ENCODE results near the gene SLC5A1.

DNA sequence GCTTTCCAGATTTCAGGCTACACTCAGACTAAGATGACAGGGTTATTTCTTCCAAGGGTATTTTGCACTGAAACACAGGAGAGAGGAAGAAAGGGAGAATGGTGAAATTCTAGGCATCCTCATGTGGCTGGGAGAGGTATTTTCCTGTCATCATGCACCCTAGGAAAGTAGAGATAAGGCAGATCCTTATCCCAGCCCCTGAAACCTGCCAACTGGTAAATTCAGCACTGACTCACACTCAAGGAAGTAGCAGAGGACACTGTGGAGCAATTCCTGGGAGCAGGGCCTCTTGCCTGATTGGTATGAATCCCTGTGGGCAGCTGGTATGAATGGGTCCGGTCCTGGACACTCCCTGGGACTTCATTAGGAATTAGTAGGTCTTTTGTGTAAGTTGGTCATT is 37.6 kb upstream of the SLC5A1 start:
- TF ChIP-seq CTCF (conservative IDR thresholded peaks at IDR 0.05; ENCODE audit: low read depth in 2 of 2) (no peak), CREB1 (CRISPR knock-in tag; IDR thresholded peaks at IDR 0.05; ENCODE audit: low read depth) (no peak), EZH2phosphoT487 (IDR thresholded peaks at IDR 0.05; ENCODE audit: unreplicated experiment) (no peak), POLR2AphosphoS5 (IDR thresholded peaks at IDR 0.05; ENCODE audit: low read depth) (no peak), REST (IDR thresholded peaks at IDR 0.05; ENCODE audit: unreplicated experiment) (no peak), EZH2 (IDR thresholded peaks at IDR 0.05; ENCODE audit: low read depth, unreplicated experiment) (no peak), ZNF331 (CRISPR knock-in tag; IDR thresholded peaks at IDR 0.05; ENCODE audit: low read depth) (no peak), JUNB (IDR thresholded peaks at IDR 0.05; ENCODE audit: unreplicated experiment) (no peak), ZNF114 (CRISPR knock-in tag; IDR thresholded peaks at IDR 0.05) (no peak), ZNF462 (CRISPR knock-in tag; IDR thresholded peaks at IDR 0.05) (no peak), NANOG (IDR thresholded peaks at IDR 0.05; ENCODE audit: borderline replicate concordance) (no peak), STAT1 (IDR thresholded peaks at IDR 0.05; ENCODE audit: unreplicated experiment) (no peak)
- TF ChIP-seq, protein P1, sequence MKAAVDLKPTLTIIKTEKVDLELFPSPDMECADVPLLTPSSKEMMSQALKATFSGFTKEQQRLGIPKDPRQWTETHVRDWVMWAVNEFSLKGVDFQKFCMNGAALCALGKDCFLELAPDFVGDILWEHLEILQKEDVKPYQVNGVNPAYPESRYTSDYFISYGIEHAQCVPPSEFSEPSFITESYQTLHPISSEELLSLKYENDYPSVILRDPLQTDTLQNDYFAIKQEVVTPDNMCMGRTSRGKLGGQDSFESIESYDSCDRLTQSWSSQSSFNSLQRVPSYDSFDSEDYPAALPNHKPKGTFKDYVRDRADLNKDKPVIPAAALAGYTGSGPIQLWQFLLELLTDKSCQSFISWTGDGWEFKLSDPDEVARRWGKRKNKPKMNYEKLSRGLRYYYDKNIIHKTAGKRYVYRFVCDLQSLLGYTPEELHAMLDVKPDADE (IDR thresholded peaks at IDR 0.05): no peak

Measured in GM23338 (cell line).